H9 (cell line): ENCODE results near the gene RSL1D1. TPM values are rescaled to one million over a fixed set of nuclear protein-coding genes. Genes with fewer than 3 reads are reported as not detected.

Experiments used
- DNase-seq: peaks from one replicate; pipeline ENCODE4 v3.0.0-alpha.2; 2017
- H2AFZ ChIP-seq: one replicate; pipeline ENCODE4 v1.6.1; 2013; ENCODE audit warnings: mild to moderate bottlenecking, low read length, control low read depth, moderate library complexity
- H2AK5ac ChIP-seq: 2 replicates; pipeline ENCODE4 v1.6.1; 2013; ENCODE audit warnings: low read length, control low read depth, mixed read lengths; ENCODE audit not compliant: insufficient read length
- H2BK120ac ChIP-seq: one replicate; pipeline ENCODE4 v1.6.1; 2013; ENCODE audit warnings: low read depth, mild to moderate bottlenecking, low read length, control low read depth, inconsistent platforms; ENCODE audit not compliant: poor library complexity, severe bottlenecking
- H2BK12ac ChIP-seq: 2 replicates; pipeline ENCODE4 v1.6.1; 2013; ENCODE audit warnings: low read length, control low read depth, mixed read lengths, low read depth; ENCODE audit not compliant: insufficient read length
- H2BK15ac ChIP-seq: 2 replicates; pipeline ENCODE4 v1.6.1; 2013; ENCODE audit warnings: low read depth, low read length, control low read depth
- H2BK20ac ChIP-seq: one replicate; pipeline ENCODE4 v1.6.1; 2013; ENCODE audit warnings: low read depth, mild to moderate bottlenecking, low read length, control low read depth, inconsistent platforms; ENCODE audit not compliant: poor library complexity, severe bottlenecking
- H2BK5ac ChIP-seq: 2 replicates; pipeline ENCODE4 v1.6.1; 2013; ENCODE audit warnings: low read length, control low read depth, mixed read lengths; ENCODE audit not compliant: insufficient read length
- H3K14ac ChIP-seq: 2 replicates; pipeline ENCODE4 v1.6.1; 2013; ENCODE audit warnings: low read length, control low read depth; ENCODE audit not compliant: insufficient read depth
- H3K18ac ChIP-seq: 2 replicates; pipeline ENCODE4 v1.6.1; 2013; ENCODE audit warnings: low read depth, mild to moderate bottlenecking, mixed read lengths, low read length, control low read depth; ENCODE audit not compliant: insufficient read length
- H3K23ac ChIP-seq: 2 replicates; pipeline ENCODE4 v1.6.1; 2013; ENCODE audit warnings: low read length, control low read depth, mixed read lengths, low read depth; ENCODE audit not compliant: insufficient read length
- H3K23me2 ChIP-seq: 2 replicates; pipeline ENCODE4 v1.6.1; 2013; ENCODE audit warnings: low read depth, mild to moderate bottlenecking, mixed read lengths, low read length, control low read depth; ENCODE audit not compliant: insufficient read length, poor library complexity, severe bottlenecking
- H3K27ac ChIP-seq: 2 replicates; pipeline ENCODE4 v1.5.1; 2013; ENCODE audit warnings: low read length, control low read depth, mixed read lengths, low read depth; ENCODE audit not compliant: insufficient read length
- H3K27me3 ChIP-seq: 2 replicates; pipeline ENCODE4 v1.6.1; 2013; ENCODE audit warnings: low read length, control low read depth, inconsistent platforms; ENCODE audit not compliant: insufficient read depth
- H3K4ac ChIP-seq: 2 replicates; pipeline ENCODE4 v1.6.1; 2013; ENCODE audit warnings: low read depth, mild to moderate bottlenecking, control low read depth, inconsistent platforms, low read length, moderate library complexity
- H3K4me1 ChIP-seq: 2 replicates; pipeline ENCODE4 v1.6.1; 2013; ENCODE audit warnings: low read length, control low read depth, inconsistent platforms; ENCODE audit not compliant: insufficient read depth
- H3K4me2 ChIP-seq: 2 replicates; pipeline ENCODE4 v1.6.1; 2013; ENCODE audit warnings: low read length, control low read depth, mixed read lengths; ENCODE audit not compliant: insufficient read length, insufficient read depth
- H3K56ac ChIP-seq: 2 replicates; pipeline ENCODE4 v1.6.1; 2013; ENCODE audit warnings: low read depth, mild to moderate bottlenecking, mixed read lengths, low read length, control low read depth; ENCODE audit not compliant: insufficient read length
- H3K79me1 ChIP-seq: 2 replicates; pipeline ENCODE4 v1.6.1; 2013; ENCODE audit warnings: low read depth, mild to moderate bottlenecking, moderate library complexity, low read length, control low read depth, inconsistent platforms; ENCODE audit not compliant: insufficient read depth, poor library complexity, severe bottlenecking
- H3K79me2 ChIP-seq: 2 replicates; pipeline ENCODE4 v1.6.1; 2013; ENCODE audit warnings: low read length, control low read depth, inconsistent platforms; ENCODE audit not compliant: insufficient read depth
- H3K9ac ChIP-seq: 2 replicates; pipeline ENCODE4 v1.6.1; 2013; ENCODE audit warnings: low read length, control low read depth, mixed read lengths; ENCODE audit not compliant: insufficient read length; ENCODE audit errors: extremely low read depth
- H3K9me3 ChIP-seq: one replicate; pipeline ENCODE4 v1.6.1; 2013; ENCODE audit warnings: low read depth, low read length, inconsistent platforms; ENCODE audit not compliant: control insufficient read depth
- H3T11ph ChIP-seq: one replicate; pipeline ENCODE4 v1.6.1; 2013; ENCODE audit warnings: mild to moderate bottlenecking, low read length, control low read depth, inconsistent platforms
- H4K20me1 ChIP-seq: one replicate; pipeline ENCODE4 v1.6.1; 2013; ENCODE audit not compliant: control insufficient read depth, insufficient read length, insufficient read depth
- H4K5ac ChIP-seq: 2 replicates; pipeline ENCODE4 v1.6.1; 2013; ENCODE audit warnings: low read depth, mild to moderate bottlenecking, mixed read lengths, low read length, control low read depth; ENCODE audit not compliant: insufficient read length
- H4K8ac ChIP-seq: replicated peaks from 2 replicates; pipeline ENCODE4 v1.6.1; 2013; ENCODE audit warnings: low read length, control low read depth, mixed read lengths, low read depth; ENCODE audit not compliant: insufficient read length
- H4K91ac ChIP-seq: 2 replicates; pipeline ENCODE4 v1.6.1; 2013; ENCODE audit warnings: low read depth, mild to moderate bottlenecking, moderate library complexity, mixed read lengths, low read length, control low read depth; ENCODE audit not compliant: insufficient read length
- H3K27ac Mint-ChIP-seq, 3 experiments: 2 replicates in 2 of 3; 3 replicates in 1 of 3; pipeline ENCODE4 v1.8.0; 2020 to 2021; ENCODE audit warnings: mixed read lengths in 3 of 3, mild to moderate bottlenecking in 1 of 3, moderate library complexity in 1 of 3
- H3K27me3 Mint-ChIP-seq: 2 replicates; pipeline ENCODE4 v1.8.0; 2021; ENCODE audit warnings: low read depth, mild to moderate bottlenecking, moderate library complexity, mixed read lengths
- H3K36me3 Mint-ChIP-seq, 3 experiments: 2 replicates in 2 of 3; 3 replicates in 1 of 3; pipeline ENCODE4 v1.8.0; 2020 to 2021; ENCODE audit warnings: low read depth in 3 of 3, mixed read lengths in 3 of 3; ENCODE audit not compliant: insufficient read depth in 1 of 3
- H3K4me1 Mint-ChIP-seq, 2 experiments: 2 replicates each; pipeline ENCODE4 v1.8.0; 2020; ENCODE audit warnings: mixed read lengths in 2 of 2
- H3K4me3 Mint-ChIP-seq, 2 experiments: 2 replicates in 1 of 2; 3 replicates in 1 of 2; pipeline ENCODE4 v1.8.0; 2020 to 2021; ENCODE audit warnings: mild to moderate bottlenecking in 2 of 2, mixed read lengths in 2 of 2, moderate library complexity in 1 of 2
- H3K9me3 Mint-ChIP-seq, 2 experiments: 2 replicates in 1 of 2; 3 replicates in 1 of 2; pipeline ENCODE4 v1.8.0; 2020; ENCODE audit warnings: mild to moderate bottlenecking in 2 of 2, mixed read lengths in 2 of 2, moderate library complexity in 1 of 2
- CTCF ChIP-seq: fragments of 200-600 bp; sonication (generic); conservative IDR thresholded peaks from 3 replicates; pipeline ENCODE4 v1.8.0; 2021; ENCODE audit warnings: antibody characterized with exemption, mild to moderate bottlenecking
- WGBS: extraction: QIAGEN DNeasy Blood & Tissue Kit; methylation state at CpG from one replicate; pipeline ENCODE4 v1.1.7; 2013; ENCODE audit warnings: missing lambda C conversion rate, low lambda C conversion rate, mixed read lengths; ENCODE audit not compliant: insufficient read length; ENCODE audit errors: extremely low coverage; 5-methylcytosine and 5-hydroxymethylcytosine counted together
- total RNA-seq: library from RNA; stranded (reverse); gene quantifications from 2 replicates; pipeline ENCODE4 v1.2.1, GENCODE V29; 2021

Gene RSL1D1
- total RNA-seq, 1 experiment from 2014 or later, result 334 TPM

DNA sequence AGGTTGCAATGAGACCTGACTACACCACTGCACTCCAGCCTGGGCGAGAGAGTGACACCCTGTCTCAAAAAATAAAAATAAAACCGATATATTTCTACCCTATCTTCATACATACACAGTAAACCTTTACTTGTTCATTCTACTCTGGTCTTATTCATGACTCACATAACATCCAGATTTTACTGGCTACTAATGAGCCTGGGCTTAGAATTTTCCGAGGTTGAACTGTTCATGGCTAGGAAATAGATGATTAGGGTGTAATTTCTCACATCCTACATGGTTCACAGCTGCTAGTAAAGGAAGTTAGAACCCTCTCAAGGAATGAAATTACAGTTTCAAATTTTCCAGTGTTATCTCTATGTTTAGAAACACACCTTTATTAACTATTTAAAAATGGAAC, 49.7 kb upstream of the RSL1D1 start:
- H2AK5ac ChIP-seq, result no peak overlapping the region
- no peaks in the 10 kb centered on the region for H3K4me1 ChIP-seq
- H3K4me3 Mint-ChIP-seq, result no peak overlapping the region
- peaks cover 11 to 27% (median 26%) of the 10 kb centered on the region in 3 experiments for H3K36me3 Mint-ChIP-seq
- H2BK12ac ChIP-seq, result no peak overlapping the region
- H3K23me2 ChIP-seq, result no peaks in the 10 kb centered on the region
- H3K9me3 ChIP-seq, result no peaks in the 10 kb centered on the region
- no peak overlapping the region for H2BK20ac ChIP-seq
- H4K8ac ChIP-seq, result no peak overlapping the region
- no peak overlapping the region for H2BK5ac ChIP-seq
- peaks cover 41% of the 10 kb centered on the region; the same call in 1 of the 2 replicates for H3K79me2 ChIP-seq
- no peak overlapping the region for H4K5ac ChIP-seq
- 100% methylated on average over 1 of the region's 3 CpGs for WGBS
- peaks cover 6 to 9% of the 10 kb centered on the region in 2 experiments; a peak in 3 of 4 replicates for H3K4me1 Mint-ChIP-seq
- no peaks in the 10 kb centered on the region for H3K27me3 Mint-ChIP-seq
- no peak overlapping the region for H3K4me2 ChIP-seq
- no peak overlapping the region for H2BK120ac ChIP-seq
- peaks cover 8% of the 10 kb centered on the region for H3K79me1 ChIP-seq
- H2BK15ac ChIP-seq, result no peak overlapping the region
- H3K27ac ChIP-seq, result no peak overlapping the region
- no peak for DNase-seq
- no peak overlapping the region for H3K9ac ChIP-seq
- no peak overlapping the region for H3K14ac ChIP-seq
- H3K4ac ChIP-seq, result no peak overlapping the region
- H3T11ph ChIP-seq, result no peak overlapping the region
- H3K9me3 Mint-ChIP-seq, result no peaks in the 10 kb centered on the region
- H3K56ac ChIP-seq, result no peak overlapping the region
- no peak overlapping the region for H3K23ac ChIP-seq
- no peak overlapping the region for H4K91ac ChIP-seq
- no peaks in the 10 kb centered on the region for H3K27me3 ChIP-seq
- no peak for TF ChIP-seq CTCF
- no peak overlapping the region for H3K18ac ChIP-seq
- H4K20me1 ChIP-seq, result no peaks in the 10 kb centered on the region
- H2AFZ ChIP-seq, result no peak overlapping the region
- peak overlapping the region in 1 of 3 experiments; percentile 27; a peak in 1 of 7 replicates for H3K27ac Mint-ChIP-seq
